ENCODE measurements around the gene MBD4. TPM values are rescaled to one million over a fixed set of nuclear protein-coding genes. Genes with fewer than 3 reads are reported as not detected.

The MBD4 gene
- total and polyA plus RNA-seq, 2 of the 4 experiments (the other 2 are of a cell fraction), result 13.8 to 15.0 TPM

GRCh38 chr3:129424185-129424841 lies 15.4 kb downstream of the MBD4 start:
- Histone ChIP-seq H3K9me1 (ENCODE audit: insufficient read depth, low read length) (peaks cover 9% of the 10 kb centered on the region; the same call in 1 of the 2 replicates), H4K8ac (ENCODE audit: low read depth in 2 of 2, low read length in 2 of 2) (peak overlapping the region in 1 of 2 experiments; percentile 11; a peak in 2 of 4 replicates), H3K23ac (ENCODE audit: low read depth, low read length) (no peak overlapping the region), H2BK20ac (ENCODE audit: low read depth, low read length) (peak overlapping the region; percentile 27; the same call in 1 of the 2 replicates), H3K4ac (ENCODE audit: low read depth, low read length) (peak overlapping the region; percentile 60), H2BK5ac (ENCODE audit: low read depth, low read length, poor library complexity, severe bottlenecking) (no peak overlapping the region), H3K9me3 (ENCODE audit: control insufficient read depth, insufficient read depth, low read length) (no peaks in the 10 kb centered on the region; the same call in 1 of the 2 replicates), H3K27ac (ENCODE audit: insufficient read depth, low read length) (no peak overlapping the region), H4K20me1 (ENCODE audit: insufficient read depth, low read length) (no peaks in the 10 kb centered on the region), H4K91ac (ENCODE audit: insufficient read depth, low read depth, low read length) (no peak overlapping the region; the same call in 1 of the 2 replicates), H3K18ac (ENCODE audit: low read depth, low read length) (peak overlapping the region; percentile 50), H2BK15ac (ENCODE audit: low read depth, low read length) (peak overlapping the region; percentile 63; the same call in 1 of the 3 replicates), H3K4me1 (ENCODE audit: control insufficient read depth, insufficient read depth, low read length) (peaks cover 5% of the 10 kb centered on the region), H4K5ac (ENCODE audit: low read depth, low read length) (peak overlapping the region; percentile 21; the same call in 1 of the 2 replicates), H3K4me2 (ENCODE audit: low read depth, low read length) (no peak overlapping the region), H3K9ac (ENCODE audit: low read depth, low read length) (no peak overlapping the region), H2AFZ (replicated peaks; ENCODE audit: low read length, poor library complexity) (peak overlapping the region; percentile 58), H3K27me3 (ENCODE audit: control insufficient read depth, insufficient read depth, low read length) (no peaks in the 10 kb centered on the region), H3K14ac (replicated peaks; ENCODE audit: low read depth, low read length) (peak overlapping the region; percentile 71), H2AK5ac (ENCODE audit: low read depth, low read length) (peak overlapping the region; percentile 51; the same call in 1 of the 2 replicates), H3K56ac (ENCODE audit: extremely low read depth, insufficient read depth, low read length) (no peak overlapping the region), H2AK9ac (replicated peaks; ENCODE audit: low read depth, low read length, poor library complexity) (no peak overlapping the region), H3K79me1 (ENCODE audit: low read depth in 1 of 2, low read length in 2 of 2) (no peaks in the 10 kb centered on the region), H2BK120ac (ENCODE audit: low read depth, low read length) (no peak overlapping the region; the same call in 1 of the 2 replicates), H3K36me3 (ENCODE audit: control insufficient read depth, insufficient read depth, low read length) (no peaks in the 10 kb centered on the region), H3K4me3 (ENCODE audit: insufficient read depth, low read depth, low read length) (no peak overlapping the region)
- no peak for ATAC-seq (ENCODE audit: low read depth)
- dilution Hi-C loops (cut with HindIII; ENCODE audit: low sequenced_read_pairs, unreplicated experiment) (no loop called here), intact Hi-C loops (cut with micrococcal nuclease) (no loop called here), in situ Hi-C loops (cut with MboI; ENCODE audit: low sequenced_read_pairs) (no loop called here)
- CTCF ChIA-PET, result no interaction called here
- peak; percentile 24 for DNase-seq
- no TSS peak for BruUV-seq (replicated peaks)
- TF ChIP-seq CHD1 (IDR thresholded peaks at IDR 0.05; ENCODE audit: low read depth, low read length), result no peak
- TF ChIP-seq NFE2L2 (IDR thresholded peaks at IDR 0.05; ENCODE audit: low read depth, low read length), result no peak
- TF ChIP-seq SMC3 (IDR thresholded peaks at IDR 0.05; ENCODE audit: low read depth, low read length), result no peak
- no peak for TF ChIP-seq FOS (IDR thresholded peaks at IDR 0.05; ENCODE audit: low read depth, low read length)
- no peak for TF ChIP-seq CTCF (conservative IDR thresholded peaks at IDR 0.05; ENCODE audit: low read depth, low read length)
- no peak for TF ChIP-seq MXI1 (IDR thresholded peaks at IDR 0.05; ENCODE audit: borderline replicate concordance, low read depth, low read length)
- no peak for TF ChIP-seq MAZ (IDR thresholded peaks at IDR 0.05; ENCODE audit: borderline replicate concordance, low read depth, low read length)
- TF ChIP-seq RFX5 (IDR thresholded peaks at IDR 0.05; ENCODE audit: low read depth, low read length), result no peak
- TF ChIP-seq, protein P1, sequence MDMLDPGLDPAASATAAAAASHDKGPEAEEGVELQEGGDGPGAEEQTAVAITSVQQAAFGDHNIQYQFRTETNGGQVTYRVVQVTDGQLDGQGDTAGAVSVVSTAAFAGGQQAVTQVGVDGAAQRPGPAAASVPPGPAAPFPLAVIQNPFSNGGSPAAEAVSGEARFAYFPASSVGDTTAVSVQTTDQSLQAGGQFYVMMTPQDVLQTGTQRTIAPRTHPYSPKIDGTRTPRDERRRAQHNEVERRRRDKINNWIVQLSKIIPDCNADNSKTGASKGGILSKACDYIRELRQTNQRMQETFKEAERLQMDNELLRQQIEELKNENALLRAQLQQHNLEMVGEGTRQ (IDR thresholded peaks at IDR 0.05; ENCODE audit: low read depth, low read length), result no peak
- no peak for TF ChIP-seq MAFK (IDR thresholded peaks at IDR 0.05; ENCODE audit: low read depth, low read length)
- TF ChIP-seq CEBPB (IDR thresholded peaks at IDR 0.05; ENCODE audit: low read depth, low read length), result no peak
- TF ChIP-seq, protein P2, sequence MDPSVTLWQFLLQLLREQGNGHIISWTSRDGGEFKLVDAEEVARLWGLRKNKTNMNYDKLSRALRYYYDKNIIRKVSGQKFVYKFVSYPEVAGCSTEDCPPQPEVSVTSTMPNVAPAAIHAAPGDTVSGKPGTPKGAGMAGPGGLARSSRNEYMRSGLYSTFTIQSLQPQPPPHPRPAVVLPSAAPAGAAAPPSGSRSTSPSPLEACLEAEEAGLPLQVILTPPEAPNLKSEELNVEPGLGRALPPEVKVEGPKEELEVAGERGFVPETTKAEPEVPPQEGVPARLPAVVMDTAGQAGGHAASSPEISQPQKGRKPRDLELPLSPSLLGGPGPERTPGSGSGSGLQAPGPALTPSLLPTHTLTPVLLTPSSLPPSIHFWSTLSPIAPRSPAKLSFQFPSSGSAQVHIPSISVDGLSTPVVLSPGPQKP (IDR thresholded peaks at IDR 0.05; ENCODE audit: borderline replicate concordance, low read depth, low read length), result no peak
- TF ChIP-seq POLR2A (IDR thresholded peaks at IDR 0.05; ENCODE audit: low read depth, low read length), result no peak
- no peak for TF ChIP-seq BHLHE40 (IDR thresholded peaks at IDR 0.05; ENCODE audit: low read depth, low read length)
- TF ChIP-seq RCOR1 (IDR thresholded peaks at IDR 0.05; ENCODE audit: insufficient replicate concordance, low read length), result no peak
- no CpG with 5 or more reads among the region's 4 CpGs for WGBS, 2 experiments (ENCODE audit: extremely low coverage in 2 of 2, insufficient read length in 1 of 2)
- POLR2A ChIA-PET (ENCODE audit: unreplicated experiment), result no interaction called here

All from IMR-90 (cell line).